Measurements from ENCODE around the gene VANGL1.

The VANGL1 gene

GRCh38 chr1:115732316-115732715 is 90.5 kb downstream of the VANGL1 start:
- Mint-ChIP-seq H3K36me3 (no peaks in the 10 kb centered on the region), H3K27ac (no peak overlapping the region), H3K27me3 (peaks cover 18% of the 10 kb centered on the region)

DNA sequence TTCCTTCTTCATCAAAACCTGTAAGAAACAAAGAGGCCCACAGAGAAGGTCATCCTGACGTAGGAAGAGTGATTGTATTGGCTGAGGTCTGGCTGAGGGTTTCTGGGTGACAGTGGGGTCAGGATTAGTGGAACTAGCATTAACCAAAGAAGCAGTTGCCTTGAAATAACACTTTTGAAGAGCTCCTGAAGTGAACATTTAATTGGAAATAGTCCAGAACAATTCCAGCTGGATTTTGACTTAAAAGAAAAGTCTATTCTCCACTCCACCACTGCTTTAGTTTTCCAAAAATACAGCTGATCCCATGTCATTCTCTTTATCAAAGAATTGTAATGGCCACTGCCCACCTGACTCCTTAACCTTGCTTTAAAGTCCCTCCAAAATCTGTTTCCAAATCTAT is 99.0 kb downstream of the VANGL1 start:
- no peak overlapping the region for H3K27ac Mint-ChIP-seq

More at GRCh38 chr1:115732316-115732715, 90.5 kb downstream of the VANGL1 start:
- Mint-ChIP-seq H3K4me1 (no peaks in the 10 kb centered on the region), H3K9me3 (no peaks in the 10 kb centered on the region), H3K4me3 (no peak overlapping the region)
- CTCF ChIA-PET = no interaction called here
- DNase-seq = no peak

DNA sequence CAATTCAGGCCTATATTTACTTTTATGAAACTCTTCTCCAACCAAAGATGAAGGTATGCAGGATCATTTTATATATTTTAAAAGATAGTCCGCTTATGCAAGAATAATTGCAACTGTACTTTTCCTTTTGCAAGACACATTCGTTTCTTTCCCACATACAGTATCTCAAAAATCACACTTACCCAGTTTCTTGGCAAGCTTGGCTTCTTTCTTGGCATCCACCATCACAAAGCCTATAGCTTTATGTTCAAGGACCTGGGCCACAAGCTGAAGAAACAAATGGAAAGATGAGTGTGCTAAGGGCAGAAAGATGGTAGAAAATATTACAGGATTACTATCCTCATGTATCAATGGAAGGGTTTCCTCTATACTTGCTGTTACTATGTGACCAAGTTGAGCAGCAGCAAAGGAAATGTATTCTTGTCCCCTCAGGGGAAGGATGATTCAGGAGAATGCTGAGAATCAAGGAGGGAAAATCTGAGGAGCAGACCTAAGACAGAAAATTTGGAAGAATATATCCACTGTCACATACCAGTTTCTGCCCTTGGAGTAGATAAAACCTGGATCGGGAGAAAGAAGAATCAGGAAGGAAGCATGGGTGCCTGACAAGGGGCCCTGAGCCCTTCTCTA is 103.0 kb downstream of the VANGL1 start:
- Mint-ChIP-seq H3K27me3 (peaks cover 14% of the 10 kb centered on the region), H3K4me1 (no peaks in the 10 kb centered on the region), H3K9me3 (no peaks in the 10 kb centered on the region), H3K4me3 (no peak overlapping the region), H3K36me3 (no peaks in the 10 kb centered on the region), H3K27ac (no peak overlapping the region)
- DNase-seq = no peak
- CTCF ChIA-PET = no interaction called here

More for the DNA sequence above, 99.0 kb downstream of the VANGL1 start:
- CTCF ChIA-PET = no interaction called here
- no peak for DNase-seq
- no peaks in the 10 kb centered on the region for H3K9me3 Mint-ChIP-seq
- H3K36me3 Mint-ChIP-seq = no peaks in the 10 kb centered on the region
- no peak overlapping the region for H3K4me3 Mint-ChIP-seq
- peaks cover 14% of the 10 kb centered on the region for H3K27me3 Mint-ChIP-seq
- no peaks in the 10 kb centered on the region for H3K4me1 Mint-ChIP-seq

DNA sequence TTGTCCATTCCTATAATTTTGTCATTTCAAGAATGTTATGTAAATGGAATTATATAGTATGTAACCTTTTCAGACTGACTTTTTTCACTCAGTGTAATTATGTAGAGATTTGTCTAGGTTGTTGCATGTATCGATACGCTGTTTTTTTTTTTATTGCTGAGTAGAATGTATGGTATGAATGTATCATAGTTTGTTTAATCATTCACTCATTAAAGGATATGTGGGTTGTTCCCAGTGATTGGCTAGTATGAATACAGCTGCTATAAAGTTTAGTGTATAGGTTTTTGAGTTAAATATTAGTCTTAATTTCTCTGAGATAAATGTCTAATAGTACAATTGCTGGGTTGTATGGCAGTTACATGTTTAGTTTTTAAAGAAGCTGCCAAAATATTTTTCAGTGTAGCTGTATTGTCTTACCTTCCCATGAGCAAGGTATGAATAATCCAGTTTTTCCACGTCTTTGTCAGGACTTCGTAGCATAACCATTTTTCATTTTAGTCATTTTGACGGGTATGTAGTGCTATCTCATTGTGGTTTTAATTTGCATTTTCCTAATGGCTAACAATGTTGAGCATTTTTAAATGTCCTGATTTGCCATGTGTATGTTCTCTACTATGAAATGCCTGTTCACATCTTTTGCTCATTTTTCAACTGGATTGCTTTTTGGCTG is 104.4 kb downstream of the VANGL1 start:
- peaks cover 11% of the 10 kb centered on the region for H3K27me3 Mint-ChIP-seq
- H3K27ac Mint-ChIP-seq = no peak overlapping the region
- CTCF ChIA-PET = no interaction called here
- DNase-seq = no peak
- no peaks in the 10 kb centered on the region for H3K4me1 Mint-ChIP-seq
- no peaks in the 10 kb centered on the region for H3K9me3 Mint-ChIP-seq
- H3K4me3 Mint-ChIP-seq = no peak overlapping the region
- no peaks in the 10 kb centered on the region for H3K36me3 Mint-ChIP-seq
